Measurements from ENCODE around the gene RANBP1.

The RANBP1 gene

DNA sequence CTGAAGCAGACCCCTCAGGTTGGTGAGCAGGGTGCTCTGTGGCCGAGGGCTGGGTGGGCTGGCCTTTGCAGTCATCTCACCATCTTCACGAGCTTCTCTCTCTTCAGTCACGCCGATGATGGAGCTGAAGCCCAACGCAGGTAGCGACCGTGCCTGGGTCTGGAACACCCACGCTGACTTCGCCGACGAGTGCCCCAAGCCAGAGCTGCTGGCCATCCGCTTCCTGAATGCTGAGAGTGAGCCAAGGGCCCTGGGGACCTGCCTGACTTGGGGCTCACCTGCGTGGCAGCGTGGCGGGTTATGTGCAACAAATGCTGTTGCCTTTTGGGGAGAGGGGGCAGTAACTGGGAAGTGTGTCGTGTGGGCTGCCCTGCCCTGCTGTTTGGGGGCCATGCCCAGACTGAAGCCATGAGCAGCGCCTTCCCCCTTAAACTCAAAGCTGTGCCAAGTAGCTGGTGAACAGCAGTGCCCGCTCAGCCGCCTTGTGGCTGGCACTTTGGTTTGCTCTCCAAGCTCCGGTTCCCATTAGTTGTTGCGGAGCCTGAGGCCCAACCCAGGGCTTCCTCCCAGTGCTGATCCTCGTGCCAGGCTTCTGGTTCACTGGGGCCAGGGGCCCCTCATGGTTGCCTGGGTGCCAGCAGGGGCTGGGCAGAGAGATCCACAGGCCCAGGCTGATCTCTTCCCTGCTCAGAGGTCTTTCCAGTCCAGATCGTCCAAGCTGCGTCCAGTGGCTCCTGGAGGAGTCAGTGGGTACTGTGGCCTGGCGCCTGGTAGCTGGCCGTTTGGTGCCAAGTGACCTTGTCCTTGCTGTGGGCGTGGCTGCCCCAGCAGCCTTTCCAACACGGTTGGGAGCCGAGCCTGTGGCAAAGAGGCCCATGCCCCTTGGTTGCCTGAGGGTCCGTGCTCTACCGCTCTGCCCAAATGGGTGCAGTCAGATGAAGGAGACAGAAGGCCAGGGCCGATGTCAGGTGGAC is 9.6 kb downstream of the RANBP1 start:
- no peak for DNase-seq

- no peak for DNase-seq
Measured at GRCh38 chr22:20126284-20127029, 10.6 kb downstream of the RANBP1 start.

- no peak for DNase-seq
Measured at GRCh38 chr22:20127318-20127868, 11.5 kb downstream of the RANBP1 start.

DNA sequence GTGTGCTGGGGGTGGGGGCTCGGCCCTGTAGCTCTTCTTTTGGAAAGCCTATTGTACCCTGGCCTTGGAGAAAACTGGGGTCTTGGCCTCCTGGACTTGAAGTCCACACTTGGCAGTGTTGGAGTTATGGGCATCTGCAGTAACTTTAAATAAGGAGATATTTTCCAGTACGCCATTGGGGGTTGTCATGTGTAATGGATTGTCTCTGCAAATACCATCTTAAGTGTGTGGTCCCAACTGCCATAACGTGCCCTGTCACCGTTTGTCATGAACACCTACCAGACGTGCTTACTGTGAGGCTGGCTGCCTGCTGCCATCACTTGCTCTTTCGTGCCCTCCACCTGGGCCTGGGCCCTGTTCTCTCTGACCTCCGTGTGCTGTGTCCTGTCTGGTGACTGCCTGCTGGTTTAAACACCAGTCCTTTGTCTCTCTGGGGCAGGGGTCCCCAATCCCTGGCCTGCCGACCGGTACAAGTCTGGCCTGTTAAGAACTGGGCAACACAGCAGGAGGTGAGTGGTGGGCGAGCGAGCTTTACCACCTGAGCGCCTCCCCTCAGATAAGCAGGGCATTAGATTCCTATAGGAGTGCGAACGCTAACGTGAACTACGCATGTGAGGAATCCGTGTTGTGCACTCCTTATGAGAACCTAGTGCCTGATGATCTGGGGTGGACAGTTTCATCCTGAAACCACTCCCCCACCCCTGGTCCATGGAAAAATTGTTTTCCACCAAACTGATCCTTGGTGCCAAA is 12.1 kb downstream of the RANBP1 start:
- no peak for DNase-seq

DNA sequence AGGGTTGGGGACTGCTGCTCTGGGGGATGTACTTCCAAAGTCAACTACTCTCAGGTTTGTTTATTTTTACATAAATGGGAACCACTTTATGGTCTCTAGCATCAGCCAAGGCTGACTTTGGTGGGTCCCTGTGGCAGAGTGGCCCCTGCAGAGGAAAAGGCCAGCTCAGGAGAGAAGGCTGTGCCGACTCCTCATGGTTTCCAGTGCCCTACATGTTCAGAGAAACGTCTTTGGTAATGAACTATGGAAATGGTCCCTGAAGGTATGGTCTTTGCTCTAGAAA is 12.7 kb downstream of the RANBP1 start:
- no peak for DNase-seq

- peak; percentile 68 for DNase-seq
Measured at GRCh38 chr22:20128902-20129746, 13.2 kb downstream of the RANBP1 start.

GRCh38 chr22:20129747-20130014 is 13.8 kb downstream of the RANBP1 start:
- no peak for DNase-seq

DNA sequence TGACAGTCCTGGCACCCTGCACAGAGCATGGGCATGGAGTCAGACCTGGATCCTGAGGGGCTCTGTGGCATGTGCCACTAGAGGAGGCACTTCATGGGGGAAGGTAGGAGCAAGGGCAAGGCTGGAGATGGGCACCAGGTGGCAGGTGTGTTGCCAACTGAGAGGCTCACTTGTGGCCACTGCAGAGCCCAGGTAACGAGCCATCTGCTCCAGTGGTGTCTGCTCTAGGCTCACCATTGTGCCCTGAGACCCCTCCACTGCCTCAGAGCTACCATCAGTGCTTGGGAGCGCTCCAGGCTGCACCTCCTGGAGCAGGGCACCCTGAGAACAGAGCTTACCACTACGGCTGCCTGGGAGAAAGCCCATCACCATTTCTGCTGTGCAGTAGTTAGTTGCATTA is 14.4 kb downstream of the RANBP1 start:
- peak; percentile 86 for DNase-seq

- peak; percentile 84 for DNase-seq
Measured at GRCh38 chr22:20130731-20131596, 15.1 kb downstream of the RANBP1 start.

DNA sequence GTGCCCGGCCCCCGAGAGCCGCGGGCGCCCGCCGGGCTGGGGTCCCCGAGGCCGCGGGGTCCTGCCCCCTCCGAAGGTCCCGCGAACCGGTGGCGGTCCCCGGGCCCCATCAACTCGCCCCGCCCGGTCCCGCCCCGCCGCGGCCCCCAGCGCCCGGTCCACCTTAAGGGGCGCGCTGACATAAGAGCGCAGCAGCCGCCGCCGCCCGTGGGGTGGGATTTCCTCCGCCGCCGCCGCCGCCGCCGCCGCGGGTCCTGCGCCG is 15.6 kb downstream of the RANBP1 start, which contains the start of gene ZDHHC8:
Gene ZDHHC8, plus strand, starts transcription at position 208 of the 262 bp plus-strand sequence. CDS start 144 bp downstream, outside the sequence.
- DNase-seq = peak; percentile 48

- DNase-seq = peak; percentile 48
Measured at GRCh38 chr22:20131859-20132685, 16.2 kb downstream of the RANBP1 start.

- DNase-seq = no peak
Measured at GRCh38 chr22:20132686-20133246, 16.9 kb downstream of the RANBP1 start.

- no peak for DNase-seq
Measured at GRCh38 chr22:20133930-20134549, 18.1 kb downstream of the RANBP1 start.

- DNase-seq = no peak
Measured at GRCh38 chr22:20135265-20135664, 19.4 kb downstream of the RANBP1 start.

- DNase-seq = no peak
Measured at GRCh38 chr22:20135806-20136602, 20.1 kb downstream of the RANBP1 start.

DNA sequence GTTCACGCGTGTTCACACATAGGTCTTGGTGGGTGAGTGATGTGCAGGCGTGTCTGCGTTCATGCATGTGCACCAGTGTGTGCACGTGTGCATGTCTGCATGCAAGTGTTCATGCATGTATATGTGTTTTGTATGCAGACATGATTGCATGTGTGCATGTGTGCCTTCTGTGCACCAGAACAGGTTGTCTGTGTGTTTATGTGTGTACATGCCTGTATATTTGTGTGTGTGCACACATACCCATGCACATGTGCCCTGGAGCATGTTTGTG is 20.6 kb downstream of the RANBP1 start:
- DNase-seq = no peak

- DNase-seq = no peak
Measured at GRCh38 chr22:20137113-20137512, 21.2 kb downstream of the RANBP1 start.

DNA sequence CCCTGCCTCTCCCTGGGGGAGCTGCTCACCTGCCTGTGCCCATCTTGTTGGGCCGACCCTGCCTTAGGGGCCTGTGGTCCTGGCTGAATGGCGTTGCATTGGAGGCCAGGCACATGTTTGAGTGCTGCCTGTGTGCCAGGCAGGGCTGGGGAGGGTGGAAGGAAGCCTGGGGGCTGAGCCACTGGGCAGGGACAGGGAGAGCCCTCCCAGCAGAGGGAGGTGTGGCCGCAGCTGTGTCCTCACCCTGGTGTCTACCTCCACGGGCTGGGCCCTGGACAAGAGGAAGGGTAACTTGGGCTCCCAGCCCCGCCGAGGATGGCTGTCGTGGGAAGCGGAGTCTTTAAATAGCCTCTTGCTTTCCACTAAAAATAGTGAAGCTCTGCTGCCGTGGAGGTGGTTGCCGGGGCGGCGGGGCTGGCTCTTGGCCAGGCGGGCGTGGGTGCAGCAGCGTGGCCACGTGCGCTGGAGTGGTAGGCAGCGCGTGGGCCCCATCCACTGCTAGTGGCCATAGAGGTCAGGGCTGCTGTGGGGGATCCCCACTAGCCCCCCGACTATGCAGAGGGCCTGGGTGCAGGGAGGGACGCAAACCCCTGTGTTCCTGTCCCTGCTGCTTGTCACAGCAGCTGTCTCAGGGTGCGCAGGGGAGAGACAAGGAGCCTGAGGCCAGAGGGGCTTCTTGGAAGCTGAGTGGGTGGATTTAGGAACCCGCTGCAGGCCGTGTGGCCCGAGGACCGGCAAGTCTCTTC is 21.9 kb downstream of the RANBP1 start:
- no peak for DNase-seq

GRCh38 chr22:20138417-20138738 is 22.5 kb downstream of the RANBP1 start:
- DNase-seq = no peak
